SK-N-SH treated with all-trans-retinoic acid at 6 μM for 48 hours (cell line): ENCODE results near the gene MARCHF6.

Experiments used
- SNAI2 ChIP-seq: fragments of 250-450 bp; sonication (Bioruptor Pico); IDR thresholded peaks from 2 replicates; pipeline ENCODE4 v1.5.0; 2020; ENCODE audit warnings: mild to moderate bottlenecking, moderate library complexity
- TOX ChIP-seq: fragments of 250-450 bp; sonication (Bioruptor Pico); IDR thresholded peaks from 2 replicates; pipeline ENCODE4 v1.8.0; 2021; ENCODE audit warnings: mild to moderate bottlenecking, moderate library complexity, borderline replicate concordance
- ZFP3 ChIP-seq: fragments of 250-450 bp; sonication (Bioruptor Pico); IDR thresholded peaks from 2 replicates; pipeline ENCODE4 v1.5.0; 2020; ENCODE audit warnings: mild to moderate bottlenecking, moderate library complexity
- TF ChIP-seq, protein P1 (sequence below): fragments of 250-450 bp; sonication (Bioruptor Pico); IDR thresholded peaks from 2 replicates; pipeline ENCODE4 v1.8.0; 2020; ENCODE audit warnings: mild to moderate bottlenecking, moderate library complexity, borderline replicate concordance
- TF ChIP-seq, protein P2 (sequence below): fragments of 250-450 bp; sonication (Bioruptor Pico); IDR thresholded peaks from 2 replicates; pipeline ENCODE4 v1.5.1; 2020; ENCODE audit warnings: low read depth, mild to moderate bottlenecking, moderate library complexity

DNA sequence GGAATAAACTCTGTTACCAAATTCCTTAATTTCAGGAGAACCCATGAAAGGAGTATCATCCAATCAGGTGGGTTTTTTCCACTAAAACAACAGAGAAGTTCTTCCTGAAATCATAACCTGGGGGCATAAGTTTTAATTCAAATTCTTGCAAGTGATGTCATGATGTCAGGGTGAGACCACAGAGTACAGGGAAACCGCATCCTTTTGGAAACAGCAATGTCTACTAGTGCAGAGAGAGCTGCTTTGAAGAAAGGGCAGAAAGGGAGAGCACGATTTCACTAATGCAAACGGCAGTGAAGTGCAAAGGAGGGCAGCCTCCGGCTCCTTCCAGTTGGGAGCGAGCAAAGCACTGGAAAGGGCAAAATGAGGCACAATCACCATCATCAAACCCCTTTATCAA is 25.2 kb upstream of the MARCHF6 start:
- no peak for TF ChIP-seq SNAI2 (CRISPR knock-in tag)
- TF ChIP-seq, protein P1, sequence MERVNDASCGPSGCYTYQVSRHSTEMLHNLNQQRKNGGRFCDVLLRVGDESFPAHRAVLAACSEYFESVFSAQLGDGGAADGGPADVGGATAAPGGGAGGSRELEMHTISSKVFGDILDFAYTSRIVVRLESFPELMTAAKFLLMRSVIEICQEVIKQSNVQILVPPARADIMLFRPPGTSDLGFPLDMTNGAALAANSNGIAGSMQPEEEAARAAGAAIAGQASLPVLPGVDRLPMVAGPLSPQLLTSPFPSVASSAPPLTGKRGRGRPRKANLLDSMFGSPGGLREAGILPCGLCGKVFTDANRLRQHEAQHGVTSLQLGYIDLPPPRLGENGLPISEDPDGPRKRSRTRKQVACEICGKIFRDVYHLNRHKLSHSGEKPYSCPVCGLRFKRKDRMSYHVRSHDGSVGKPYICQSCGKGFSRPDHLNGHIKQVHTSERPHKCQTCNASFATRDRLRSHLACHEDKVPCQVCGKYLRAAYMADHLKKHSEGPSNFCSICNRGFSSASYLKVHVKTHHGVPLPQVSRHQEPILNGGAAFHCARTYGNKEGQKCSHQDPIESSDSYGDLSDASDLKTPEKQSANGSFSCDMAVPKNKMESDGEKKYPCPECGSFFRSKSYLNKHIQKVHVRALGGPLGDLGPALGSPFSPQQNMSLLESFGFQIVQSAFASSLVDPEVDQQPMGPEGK (CRISPR knock-in tag): no peak
- no peak for TF ChIP-seq ZFP3
- no peak for TF ChIP-seq TOX (CRISPR knock-in tag)
- TF ChIP-seq, protein P2, sequence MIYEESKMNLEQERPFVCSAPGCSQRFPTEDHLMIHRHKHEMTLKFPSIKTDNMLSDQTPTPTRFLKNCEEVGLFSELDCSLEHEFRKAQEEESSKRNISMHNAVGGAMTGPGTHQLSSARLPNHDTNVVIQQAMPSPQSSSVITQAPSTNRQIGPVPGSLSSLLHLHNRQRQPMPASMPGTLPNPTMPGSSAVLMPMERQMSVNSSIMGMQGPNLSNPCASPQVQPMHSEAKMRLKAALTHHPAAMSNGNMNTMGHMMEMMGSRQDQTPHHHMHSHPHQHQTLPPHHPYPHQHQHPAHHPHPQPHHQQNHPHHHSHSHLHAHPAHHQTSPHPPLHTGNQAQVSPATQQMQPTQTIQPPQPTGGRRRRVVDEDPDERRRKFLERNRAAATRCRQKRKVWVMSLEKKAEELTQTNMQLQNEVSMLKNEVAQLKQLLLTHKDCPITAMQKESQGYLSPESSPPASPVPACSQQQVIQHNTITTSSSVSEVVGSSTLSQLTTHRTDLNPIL (CRISPR knock-in tag): no peak
